Stimulated activated CD8-positive, alpha-beta memory T cell treated with anti-CD3 and anti-CD28 coated beads, Interleukin-4, amount 100 ng/mL, for 24 hours (primary cell): ENCODE measurements around the gene NACC1.
A peak's percentile ranks its signal among the peaks of the same experiment; 100 is the strongest.
"Not testable (repeated sequence)": the region's sequence is repeated elsewhere in the genome, so short reads cannot be mapped to it uniquely, and the experiment has no call there.

Source experiments
- DNase-seq: peaks from one replicate; pipeline ENCODE4 v3.0.0-alpha.2; 2020; ENCODE audit warnings: low read depth

NACC1 gene

DNA sequence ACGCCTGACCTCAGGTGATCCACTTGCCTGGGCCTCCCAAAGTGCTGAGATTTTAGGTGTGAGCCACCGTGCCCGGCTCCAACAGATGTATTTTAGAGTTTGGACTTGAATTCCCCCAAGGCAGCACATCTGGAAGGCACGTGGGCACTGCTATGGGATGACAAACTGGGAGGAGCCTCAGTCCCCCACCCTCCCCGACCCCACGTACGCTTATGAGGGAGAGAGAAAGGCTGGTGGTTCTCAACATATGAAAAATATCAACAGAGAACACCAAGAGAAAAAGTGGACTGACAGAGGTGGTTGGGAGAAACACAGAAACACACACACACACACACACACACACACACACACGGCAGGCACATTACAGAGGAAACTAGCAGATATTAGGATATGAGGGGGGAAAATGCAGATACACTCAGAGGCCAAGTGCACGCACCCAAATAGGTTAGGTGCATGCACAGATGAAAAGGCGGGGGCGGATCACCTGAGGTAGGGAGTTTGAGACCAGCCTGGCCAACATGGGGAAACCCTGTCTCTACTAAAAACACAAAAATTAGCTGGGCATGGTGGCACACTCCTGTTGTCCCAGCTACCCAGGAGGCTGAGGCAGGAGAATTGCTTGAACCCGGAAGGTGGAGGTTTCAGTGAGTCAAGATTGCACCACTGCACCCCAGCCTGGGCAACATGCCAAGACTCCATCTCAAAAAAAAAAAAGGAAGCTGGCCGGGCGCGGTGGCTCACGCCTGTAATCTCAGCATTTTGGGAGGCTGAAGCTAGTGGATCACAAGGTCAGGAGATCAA lies 28.9 kb downstream of the NACC1 start:
- no peak for DNase-seq

DNA sequence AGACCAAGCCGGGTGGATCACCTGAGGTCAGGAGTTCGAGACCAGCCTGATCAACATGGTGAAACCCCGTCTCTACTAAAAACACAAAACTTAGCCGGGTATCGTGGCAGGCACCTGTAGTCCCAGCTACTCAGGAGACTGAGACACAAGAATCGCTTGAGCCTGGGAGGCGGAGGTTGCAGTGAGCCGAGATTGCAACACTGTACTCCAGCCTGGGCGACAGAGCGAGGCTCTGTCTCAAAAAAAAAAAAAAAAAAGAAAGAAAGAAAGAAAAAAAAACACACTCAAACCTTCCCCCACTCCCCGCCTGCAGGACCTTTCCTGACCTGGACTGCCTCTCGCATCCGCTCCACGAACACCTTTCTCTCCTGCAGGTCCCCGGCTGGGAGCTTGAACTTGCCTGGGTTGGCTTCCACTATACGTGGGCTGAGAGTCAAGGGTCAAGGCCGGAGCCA lies 31.1 kb downstream of the NACC1 start:
- not testable (repeated sequence) for DNase-seq

DNA sequence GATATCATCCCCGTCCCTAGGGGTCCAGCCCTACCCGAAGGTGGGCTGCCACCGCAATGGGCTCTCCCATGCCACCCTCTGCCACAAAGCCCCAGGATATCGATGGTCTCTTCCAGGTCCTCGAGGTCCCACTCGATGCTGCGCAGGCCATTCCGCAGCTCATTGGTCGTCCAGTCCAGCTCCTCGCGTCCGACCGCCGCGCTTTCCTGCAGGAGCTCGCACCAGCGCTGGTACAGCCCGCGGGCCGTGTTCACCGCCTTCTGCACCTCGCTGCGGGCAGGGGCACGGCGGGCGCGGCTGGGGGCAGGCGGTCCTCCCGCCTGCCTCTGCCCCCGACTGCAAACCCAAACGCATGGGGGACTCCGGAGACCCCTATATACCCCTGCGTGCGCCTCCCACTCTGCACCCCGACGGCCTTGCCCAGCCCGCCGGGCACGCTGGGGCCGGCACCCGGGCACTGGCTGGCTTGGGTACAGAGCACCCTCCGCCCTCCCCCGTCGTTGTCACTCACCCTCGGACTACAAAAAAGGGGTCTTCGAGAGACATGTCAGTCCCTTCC lies 31.6 kb downstream of the NACC1 start:
- no peak for DNase-seq

DNA sequence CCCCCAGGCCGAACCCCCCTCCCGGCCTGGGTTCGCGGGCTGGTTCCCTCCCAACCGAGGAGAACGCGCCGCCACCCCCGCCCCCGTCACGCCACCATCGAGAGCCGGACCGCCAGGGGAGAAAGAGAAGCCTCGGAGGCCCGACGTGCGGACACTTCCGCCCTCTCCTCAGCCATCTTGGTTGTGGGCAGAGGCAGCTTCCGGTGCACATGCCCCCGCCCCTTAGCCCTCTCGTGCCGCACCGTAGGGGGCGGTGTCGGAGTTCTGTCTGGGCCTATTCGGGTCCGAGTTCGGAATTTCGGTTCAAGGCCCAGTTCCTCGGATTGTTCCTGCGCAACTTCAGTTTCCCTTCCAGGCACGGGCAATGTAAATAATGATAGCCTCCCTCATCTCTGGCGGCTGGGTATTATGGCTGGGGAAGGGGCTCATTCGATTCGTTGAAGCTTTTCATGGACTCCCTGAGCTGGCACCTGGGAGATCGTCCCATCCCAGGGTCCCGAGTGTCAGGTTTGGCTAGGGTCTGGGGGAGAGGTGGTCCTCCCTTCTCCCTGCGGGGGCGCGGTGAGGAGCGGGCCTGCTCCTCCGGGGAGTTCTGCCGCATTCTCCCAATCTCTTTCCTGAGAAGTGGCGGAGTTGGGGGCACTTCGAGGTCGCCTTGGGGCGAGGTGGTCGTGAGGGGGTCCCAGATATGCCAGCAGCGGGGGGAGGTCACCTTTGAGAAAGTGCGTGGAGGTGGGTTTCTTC lies 32.3 kb downstream of the NACC1 start, which contains the start of the genes IER2 and STX10:
Gene IER2, plus strand, starts transcription at position 225 of the 744 bp plus-strand sequence. CDS start 2,776 bp downstream, outside the sequence.
Gene STX10, minus strand, starts transcription at position 189 of the 744 bp plus-strand sequence. CDS start 202 bp downstream, outside the sequence.
- peak; percentile 89 for DNase-seq

DNA sequence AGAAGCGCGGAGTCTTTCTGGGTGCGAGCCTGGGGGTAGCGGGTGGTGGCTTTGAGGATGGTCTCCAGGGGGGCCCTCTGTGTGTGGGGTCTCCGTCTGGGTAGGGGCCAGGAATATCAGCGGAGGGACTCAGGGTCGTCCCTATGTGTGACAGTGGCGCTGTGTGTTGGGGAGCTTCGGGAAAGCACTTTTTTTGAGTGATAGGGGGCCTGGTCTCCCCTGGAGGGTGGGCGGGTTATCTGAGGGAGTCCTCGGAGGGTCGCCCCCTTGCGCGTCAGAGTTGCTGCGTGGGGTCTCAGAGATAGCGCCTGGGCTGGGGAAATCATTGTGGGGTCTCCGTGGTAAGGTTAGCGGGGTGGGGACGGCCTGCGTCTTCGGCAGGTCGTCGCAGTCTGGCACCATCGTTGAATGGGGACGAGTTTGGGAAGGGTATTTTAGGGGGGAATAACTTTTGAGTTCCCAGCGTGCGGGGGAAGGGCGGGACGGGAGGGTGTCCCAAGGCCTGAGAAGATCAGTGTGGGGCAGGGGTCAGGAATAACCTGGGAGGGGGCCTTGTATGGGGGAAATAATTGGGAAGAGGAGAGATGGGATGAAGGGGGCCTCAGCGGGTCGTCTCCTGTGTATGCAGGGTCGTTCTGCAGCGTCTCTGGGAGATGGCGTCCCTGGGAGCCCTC lies 33.0 kb downstream of the NACC1 start:
- no peak for DNase-seq

DNA sequence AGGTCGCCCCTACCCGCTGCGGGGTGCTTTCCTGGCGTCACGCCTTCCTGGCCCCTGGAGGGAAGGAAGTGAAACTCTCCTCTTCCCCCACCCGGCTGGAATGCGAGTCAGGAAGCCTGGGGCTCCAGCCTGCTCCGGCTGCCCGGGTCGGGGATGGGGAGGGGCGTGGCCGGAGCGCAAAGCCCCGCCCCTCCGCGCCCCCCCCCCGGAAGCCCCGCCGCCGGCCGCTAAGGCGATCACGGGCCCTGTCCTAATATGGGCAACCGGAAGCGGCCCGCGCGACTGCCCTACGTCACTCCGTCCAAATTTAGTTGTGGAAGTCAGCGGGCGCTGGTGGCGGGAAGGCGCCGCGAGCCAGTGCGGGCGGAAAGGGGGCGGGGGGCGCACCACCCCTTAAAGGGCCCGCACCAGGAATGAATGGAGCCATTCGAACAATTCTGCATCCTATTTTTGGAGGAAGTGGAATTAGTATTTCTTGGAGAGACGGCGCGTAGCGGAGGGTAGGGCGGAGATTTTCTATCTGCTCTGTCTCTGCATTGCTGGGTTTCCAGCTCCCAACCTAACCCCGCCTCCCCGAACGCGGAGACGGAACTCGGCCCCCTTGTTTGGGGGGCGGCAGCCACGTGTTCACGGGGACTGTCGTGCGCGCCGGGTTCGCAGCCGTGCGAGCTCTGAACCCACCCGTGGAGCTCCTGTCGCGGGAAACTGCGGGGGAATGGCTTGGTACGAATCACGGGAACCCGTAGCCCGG lies 33.7 kb downstream of the NACC1 start:
- DNase-seq = peak; percentile 93

DNA sequence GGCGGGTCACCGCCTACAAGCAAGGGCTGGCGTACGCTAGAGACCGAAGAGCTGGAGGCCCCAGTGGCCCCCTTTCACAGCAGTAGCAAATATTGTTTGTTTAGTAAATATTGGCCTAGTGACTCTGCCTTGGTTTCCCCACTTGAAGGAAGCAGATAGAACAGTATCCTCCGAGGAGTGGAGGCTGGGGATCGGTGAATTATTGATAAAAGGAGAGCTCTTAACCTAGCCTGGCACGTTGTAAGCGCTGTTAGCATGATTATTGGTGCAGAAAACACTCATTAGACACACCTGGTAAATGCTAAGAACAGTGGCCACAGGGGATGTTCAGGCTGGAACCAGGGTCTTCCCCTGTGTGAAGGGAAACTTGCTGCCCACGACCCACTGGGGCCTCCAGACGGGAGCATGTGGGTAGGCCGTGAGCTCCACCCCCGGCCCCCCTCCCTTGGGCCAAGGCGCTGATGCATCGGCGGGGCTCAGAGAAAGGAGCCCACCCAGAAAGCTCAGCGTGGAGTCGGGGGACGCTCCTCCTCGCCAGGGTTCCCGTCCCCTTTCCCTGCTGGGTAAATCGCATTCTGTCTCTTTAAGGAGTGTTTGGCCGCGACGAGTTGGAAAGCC lies 34.4 kb downstream of the NACC1 start:
- DNase-seq = no peak

DNA sequence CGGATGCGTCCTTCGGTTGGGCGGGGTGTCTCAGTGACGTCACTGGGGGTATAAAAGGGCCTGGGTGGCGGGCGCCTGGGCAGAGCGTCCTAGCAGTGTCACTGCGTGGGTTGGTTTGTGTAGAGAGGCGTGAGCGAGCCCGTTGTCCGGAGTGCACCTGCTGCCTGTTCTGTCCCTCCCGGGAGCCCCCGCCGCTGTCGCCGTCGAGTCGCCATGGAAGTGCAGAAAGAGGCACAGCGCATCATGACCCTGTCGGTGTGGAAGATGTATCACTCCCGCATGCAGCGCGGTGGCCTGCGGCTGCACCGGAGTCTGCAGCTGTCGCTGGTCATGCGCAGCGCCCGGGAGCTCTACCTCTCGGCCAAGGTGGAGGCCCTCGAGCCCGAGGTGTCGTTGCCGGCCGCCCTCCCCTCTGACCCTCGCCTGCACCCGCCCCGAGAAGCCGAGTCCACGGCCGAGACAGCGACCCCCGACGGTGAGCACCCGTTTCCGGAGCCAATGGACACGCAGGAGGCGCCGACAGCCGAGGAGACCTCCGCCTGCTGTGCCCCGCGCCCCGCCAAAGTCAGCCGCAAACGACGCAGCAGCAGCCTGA lies 35.0 kb downstream of the NACC1 start:
- DNase-seq = peak; percentile 93

DNA sequence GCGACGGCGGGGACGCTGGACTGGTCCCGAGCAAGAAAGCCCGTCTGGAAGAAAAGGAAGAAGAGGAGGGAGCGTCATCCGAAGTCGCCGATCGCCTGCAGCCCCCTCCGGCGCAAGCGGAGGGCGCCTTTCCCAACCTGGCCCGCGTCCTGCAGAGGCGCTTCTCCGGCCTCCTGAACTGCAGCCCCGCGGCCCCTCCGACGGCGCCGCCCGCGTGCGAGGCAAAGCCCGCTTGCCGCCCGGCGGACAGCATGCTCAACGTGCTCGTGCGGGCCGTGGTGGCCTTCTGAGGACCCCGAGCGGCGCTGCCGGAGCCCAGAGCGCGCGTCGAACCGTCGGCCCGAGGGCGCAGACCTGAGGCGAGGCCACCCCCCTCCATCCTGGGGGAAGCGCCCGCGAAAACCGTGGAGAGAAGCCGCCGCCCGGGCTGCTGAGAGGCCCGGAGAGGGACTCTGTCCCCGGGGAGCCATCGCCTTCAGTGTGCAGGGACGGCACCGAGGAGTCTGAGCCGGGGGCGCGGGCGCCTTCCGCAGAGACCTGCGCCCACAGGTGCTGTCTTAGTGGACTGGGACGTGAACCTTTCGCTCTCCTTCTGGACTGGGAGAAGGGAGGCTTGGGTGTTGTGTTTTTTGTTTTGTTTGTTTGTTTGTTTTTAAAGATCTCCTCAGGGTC lies 35.6 kb downstream of the NACC1 start:
- DNase-seq = no peak

DNA sequence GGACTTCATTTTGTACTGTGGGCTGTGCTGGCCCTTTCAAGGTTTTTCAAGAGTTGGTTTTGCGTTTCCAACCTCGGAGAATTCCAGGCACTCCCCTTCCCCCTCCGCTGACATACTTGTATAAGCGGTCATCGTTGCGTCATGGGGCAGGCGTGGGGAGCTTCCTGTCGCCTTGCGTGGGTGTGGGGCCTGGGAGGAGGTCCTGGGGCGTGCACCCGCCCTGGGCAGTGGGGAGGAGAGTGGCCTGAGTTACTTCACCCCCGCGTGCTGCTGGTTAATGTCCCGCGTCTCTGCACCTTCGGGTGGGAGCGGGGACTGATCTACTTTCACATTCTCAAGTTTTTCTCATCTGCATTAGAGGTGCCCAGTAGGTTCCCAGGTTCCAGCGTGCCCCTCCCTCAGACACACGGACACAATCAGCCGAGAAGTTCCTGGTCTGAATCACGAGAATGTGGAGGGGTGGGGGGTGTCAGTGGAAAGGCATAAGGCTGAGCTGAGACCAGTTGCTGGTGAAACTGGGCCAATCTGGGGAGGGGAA lies 36.2 kb downstream of the NACC1 start:
- DNase-seq = peak; percentile 63

DNA sequence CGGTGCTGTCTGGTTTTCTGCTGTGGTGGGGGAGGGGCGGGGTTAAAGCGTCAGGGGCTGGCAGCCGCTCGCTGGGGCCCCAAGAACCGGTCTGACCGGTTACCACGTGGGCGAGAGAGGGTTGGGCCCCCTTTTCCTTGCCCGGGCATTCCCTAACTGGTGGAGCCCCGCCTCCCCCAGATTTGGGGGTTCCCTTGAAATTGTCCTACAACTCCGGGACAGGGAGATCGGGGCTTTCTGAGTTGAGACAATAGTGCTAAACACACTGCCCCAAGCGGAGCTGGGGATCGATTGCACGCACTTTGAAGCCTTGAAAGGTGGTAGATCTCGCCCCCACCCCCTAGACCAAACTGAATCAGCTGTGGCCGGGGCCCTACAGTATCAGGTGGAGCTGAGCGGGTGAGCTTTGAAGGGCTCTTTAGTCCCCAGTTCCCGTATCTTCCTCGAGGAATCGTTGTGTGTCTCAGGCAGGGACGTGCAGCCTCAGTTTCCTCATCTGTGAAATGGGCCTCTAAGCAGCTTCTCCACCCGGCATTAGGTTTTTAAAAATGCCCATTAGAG lies 36.9 kb downstream of the NACC1 start:
- DNase-seq = peak; percentile 69

DNA sequence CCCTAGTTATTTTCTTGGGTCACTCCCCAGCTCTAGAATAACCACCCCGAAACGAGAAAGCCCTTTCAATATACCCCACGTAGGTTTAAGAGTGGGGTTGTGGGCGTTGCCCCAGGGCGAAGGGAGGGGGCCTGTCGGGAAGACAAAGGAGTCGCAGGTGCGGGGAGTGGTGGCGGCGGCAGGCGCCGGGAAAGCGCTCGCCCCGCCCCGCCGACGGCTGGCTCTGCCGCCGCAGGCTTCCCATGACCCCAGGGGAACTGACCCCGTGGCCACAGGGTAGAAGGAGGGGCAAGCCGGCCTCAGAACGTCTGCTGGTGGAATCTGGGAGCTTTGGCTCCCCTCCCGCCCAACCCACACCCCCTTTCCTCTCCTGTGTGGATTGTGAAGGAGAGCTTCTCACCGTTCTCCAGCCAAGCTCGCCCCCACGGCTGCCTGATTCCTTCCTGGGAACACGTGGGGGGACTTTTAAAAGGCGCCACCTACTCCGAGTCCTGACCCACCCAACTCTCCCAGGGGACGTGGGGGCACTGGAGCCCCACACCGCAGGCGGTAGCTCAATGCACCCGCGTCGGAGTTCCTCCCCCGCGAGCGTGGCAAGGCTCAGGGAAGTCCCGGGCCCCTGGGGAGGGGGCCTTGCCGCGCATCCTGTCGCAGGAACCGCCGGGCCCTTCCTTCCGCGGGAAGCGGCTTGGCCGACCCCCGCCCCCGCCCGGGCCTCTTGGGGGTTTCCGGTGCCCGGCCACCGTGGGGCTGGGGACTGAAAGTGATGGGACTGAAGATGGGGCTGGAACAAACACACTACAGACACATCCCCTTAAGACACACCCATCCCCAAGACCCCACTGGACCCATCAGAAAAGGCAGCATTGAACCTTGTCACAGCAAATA lies 37.7 kb downstream of the NACC1 start:
- DNase-seq = peak; percentile 68

DNA sequence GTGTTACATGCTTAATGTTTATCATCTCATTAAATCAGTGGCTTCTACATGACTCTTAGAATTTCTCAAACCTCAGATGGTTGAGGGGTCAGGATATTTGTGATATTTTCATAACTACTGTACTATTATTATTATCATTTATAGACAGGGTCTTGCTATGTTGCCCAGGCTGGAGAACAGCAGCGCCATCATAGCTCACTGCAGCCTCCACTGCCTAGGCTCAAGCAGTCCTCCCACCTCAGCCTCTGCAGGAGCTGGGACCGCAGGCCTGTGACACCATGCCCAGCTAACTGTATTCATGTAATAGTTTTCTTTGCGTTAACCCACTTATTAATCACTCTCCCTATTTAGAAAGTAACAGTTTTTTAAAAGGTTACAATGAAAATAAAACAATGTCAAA lies 41.6 kb downstream of the NACC1 start:
- no peak for DNase-seq

DNA sequence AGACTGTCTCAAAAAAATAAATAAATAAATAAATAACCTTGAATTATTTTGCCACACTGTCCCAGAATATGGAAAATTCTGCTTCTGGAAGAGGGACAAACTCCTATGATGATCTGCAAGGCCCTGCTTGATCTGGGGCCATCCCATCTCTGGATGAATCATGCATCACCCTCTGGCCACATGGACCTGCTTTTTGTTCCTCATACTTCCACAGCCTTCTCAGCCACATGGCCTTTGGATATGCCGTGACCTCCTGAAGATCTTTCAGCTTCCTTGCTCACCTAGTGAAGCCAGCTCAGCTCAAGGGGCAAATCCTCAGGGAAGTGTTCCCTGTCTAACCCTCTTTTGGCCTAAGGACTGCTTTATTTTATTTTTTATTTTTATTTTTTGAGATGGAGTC lies 42.5 kb downstream of the NACC1 start:
- DNase-seq = no peak

DNA sequence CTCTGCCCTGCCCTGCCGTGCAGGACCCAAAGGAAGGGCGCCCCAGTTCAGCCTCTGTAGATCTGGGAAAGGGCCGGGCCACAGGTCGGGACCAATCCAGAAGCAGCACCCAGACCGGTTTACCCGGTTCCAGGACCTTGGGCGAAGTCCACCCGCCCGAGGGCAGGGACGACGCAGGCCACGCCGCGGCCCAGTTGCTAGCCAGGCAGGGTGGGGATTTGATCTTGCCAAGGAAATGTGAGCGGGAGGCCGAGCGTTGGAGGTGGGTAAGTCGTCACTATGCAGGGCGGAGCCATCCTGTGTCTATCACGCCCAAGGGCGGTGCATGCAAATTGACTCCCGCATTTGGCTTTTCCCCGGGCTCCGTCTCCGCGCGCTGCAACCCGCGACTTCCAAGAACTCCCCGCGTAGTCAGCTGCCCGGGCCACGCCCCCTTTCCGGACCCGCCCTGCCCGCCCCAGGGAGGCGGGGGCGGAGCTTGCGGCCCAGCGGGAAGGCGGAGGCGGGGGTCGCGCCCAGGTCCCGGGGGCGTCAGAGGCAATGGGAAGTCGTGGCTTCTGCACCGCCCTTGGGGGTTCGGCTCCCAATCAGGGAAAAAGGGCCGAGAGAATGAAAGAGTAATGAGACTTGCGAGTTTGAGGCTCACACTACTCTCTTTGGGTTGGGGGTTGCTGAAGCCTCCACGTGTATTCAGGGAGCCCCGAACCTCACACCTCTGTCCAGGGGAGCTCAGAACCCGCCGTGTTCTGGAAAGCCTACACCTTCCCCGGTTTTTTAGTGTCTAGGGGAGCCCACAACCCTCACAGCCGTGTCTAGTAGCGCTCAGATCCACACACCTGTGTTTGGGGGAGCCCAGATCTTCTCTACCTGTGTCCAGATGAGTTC lies 44.9 kb downstream of the NACC1 start:
- DNase-seq = peak; percentile 81

DNA sequence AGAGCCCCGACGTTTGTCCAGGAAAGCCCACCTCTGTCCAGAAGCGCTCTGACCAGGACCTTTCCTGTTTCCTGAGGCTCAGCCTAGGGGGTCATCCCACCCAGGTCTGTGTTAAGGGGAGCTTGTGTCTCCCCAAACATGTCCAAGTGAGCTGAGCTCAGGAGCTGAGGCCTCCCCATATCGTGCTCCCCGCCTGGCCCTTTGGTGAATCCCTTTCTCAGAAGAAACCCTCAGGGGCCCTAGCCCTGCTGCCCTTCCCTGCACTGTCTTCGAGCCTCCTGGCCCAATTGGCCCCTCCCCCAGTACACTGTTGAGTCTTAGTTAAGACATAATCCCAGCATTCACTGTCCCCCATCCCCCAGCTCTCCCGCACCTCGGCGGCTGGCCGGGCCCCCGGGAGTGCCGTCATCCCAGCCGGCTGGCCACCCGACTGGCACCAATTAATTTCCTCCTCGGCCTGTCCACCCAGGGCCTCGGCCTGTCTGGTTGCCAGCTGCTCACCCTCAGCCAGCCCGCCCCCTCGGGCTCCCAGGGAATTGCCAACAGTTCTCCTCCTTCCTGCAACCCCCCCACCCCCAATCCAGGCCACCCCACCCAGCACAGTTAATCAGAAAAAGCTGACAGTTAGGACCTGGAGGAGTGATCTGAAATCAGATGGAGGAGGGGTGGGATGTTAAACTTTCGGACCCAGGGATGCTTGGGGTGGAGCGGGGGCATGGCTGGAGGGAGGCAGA lies 45.7 kb downstream of the NACC1 start:
- no peak for DNase-seq
